ENCODE results near the gene PDE8A.

Gene PDE8A

DNA sequence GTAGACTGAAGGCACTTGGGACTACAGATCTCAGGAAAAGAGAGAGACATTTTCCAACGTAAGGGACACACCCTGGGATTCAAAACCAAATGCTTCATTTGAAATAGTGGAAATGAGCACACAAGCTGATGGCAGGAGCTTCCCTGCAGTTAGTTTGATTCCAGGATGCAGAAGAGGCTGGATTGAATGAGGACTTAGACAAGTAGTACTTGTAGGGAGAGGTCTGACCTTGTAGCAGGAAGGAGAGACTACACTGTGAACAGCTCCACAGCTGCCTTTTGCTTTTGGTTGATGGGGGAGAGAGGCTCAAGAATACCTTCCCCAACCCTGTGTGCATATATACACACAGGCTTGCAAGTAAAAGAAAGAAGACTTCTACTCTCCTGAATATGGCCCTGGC lies 51.5 kb downstream of the PDE8A start:
- Mint-ChIP-seq H3K36me3 (ENCODE audit: low read depth) (no peaks in the 10 kb centered on the region), H3K9me3 (no peaks in the 10 kb centered on the region), H3K4me3 (no peak overlapping the region), H3K27me3 (ENCODE audit: low read depth) (no peaks in the 10 kb centered on the region), H3K4me1 (ENCODE audit: low read depth) (peaks cover 26% of the 10 kb centered on the region), H3K27ac (no peak overlapping the region)

DNA sequence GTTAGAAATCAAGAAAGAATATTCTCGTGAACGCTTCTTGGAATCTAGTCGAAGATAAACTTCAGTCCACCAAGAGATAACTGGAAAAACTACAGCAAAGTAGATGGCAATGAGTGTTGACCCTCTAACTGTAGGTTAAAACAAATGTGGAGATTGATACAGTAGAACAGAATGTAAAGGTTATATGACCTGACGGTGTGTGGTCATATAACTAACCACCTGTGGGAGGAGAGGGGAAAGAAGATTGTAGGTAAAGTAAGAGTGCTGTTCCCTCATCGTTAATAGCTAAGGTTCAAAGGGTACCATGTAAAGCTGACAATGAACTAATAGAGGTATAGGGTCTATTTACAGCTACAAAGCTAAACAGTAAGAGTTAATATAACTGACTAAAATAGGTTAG lies 52.6 kb downstream of the PDE8A start:
- H3K9me3 Mint-ChIP-seq = no peaks in the 10 kb centered on the region
- H3K4me3 Mint-ChIP-seq = no peak overlapping the region
- H3K27ac Mint-ChIP-seq = no peak overlapping the region
- H3K36me3 Mint-ChIP-seq (ENCODE audit: low read depth) = no peaks in the 10 kb centered on the region
- H3K27me3 Mint-ChIP-seq (ENCODE audit: low read depth) = no peaks in the 10 kb centered on the region
- H3K4me1 Mint-ChIP-seq (ENCODE audit: low read depth) = peaks cover 25% of the 10 kb centered on the region

DNA sequence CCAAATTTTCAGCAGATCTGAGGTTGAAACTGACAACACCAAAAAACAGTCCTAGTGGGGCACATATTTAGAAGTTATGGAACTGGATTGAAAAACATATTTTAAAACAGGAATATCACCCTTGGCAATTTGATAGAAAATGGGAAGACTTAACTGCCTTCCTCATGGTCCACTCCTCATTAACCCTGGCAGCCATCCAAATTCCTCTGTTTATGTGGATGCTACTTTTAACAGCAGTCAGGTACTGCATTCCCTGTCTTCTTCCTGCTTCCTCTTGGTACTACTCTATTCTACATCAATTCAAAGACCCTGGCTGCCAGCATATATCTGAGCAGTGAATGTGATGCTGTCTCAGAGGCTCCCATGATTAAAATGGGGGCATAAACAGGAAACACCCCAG lies 54.3 kb downstream of the PDE8A start:
- Mint-ChIP-seq H3K4me1 (ENCODE audit: low read depth) (peaks cover 12% of the 10 kb centered on the region), H3K27ac (no peak overlapping the region), H3K4me3 (no peak overlapping the region), H3K27me3 (ENCODE audit: low read depth) (no peaks in the 10 kb centered on the region), H3K36me3 (ENCODE audit: low read depth) (no peaks in the 10 kb centered on the region), H3K9me3 (no peaks in the 10 kb centered on the region)

DNA sequence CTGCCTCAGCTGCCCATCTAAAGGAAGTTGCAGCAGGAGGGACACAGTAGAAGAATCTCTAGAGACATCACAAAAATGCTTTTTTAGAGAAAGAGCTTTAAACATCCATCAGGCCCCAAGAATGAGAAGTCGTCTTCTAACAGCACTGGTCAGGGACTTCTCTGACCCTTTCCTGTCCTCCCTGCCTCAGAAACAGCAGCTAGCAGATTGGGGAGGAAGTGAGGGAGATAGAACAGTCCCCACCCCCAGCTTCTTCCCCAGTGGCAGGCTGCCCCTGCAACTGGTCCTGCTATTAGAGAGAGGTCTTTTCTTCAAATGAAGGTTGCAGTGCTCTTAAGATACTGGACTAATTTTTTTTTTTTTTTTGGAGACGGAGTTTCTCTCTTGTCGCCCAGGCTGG lies 55.1 kb downstream of the PDE8A start:
- H3K27me3 Mint-ChIP-seq (ENCODE audit: low read depth) = no peaks in the 10 kb centered on the region
- no peaks in the 10 kb centered on the region for H3K36me3 Mint-ChIP-seq (ENCODE audit: low read depth)
- no peaks in the 10 kb centered on the region for H3K9me3 Mint-ChIP-seq
- peaks cover 8% of the 10 kb centered on the region for H3K4me1 Mint-ChIP-seq (ENCODE audit: low read depth)
- no peak overlapping the region for H3K4me3 Mint-ChIP-seq
- H3K27ac Mint-ChIP-seq = no peak overlapping the region

DNA sequence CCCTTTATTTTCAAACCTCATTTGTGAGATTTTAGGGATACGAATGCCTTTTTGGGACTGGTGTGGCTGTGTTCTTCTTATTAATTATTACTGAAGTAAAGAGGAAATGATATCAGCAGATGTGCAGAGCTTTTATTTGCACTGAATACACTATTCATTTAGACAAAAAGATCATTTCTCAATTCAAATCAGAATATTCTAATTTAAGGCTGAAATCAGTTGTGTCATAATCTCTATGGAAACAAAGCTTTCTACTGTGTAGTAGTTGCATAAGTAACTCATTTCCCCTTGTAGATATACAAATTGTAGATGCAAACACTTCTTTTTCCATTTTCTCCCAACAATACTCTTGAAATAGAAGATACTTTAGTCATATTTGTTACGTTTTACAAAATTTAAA lies 56.0 kb downstream of the PDE8A start:
- H3K4me1 Mint-ChIP-seq (ENCODE audit: low read depth) = peaks cover 4% of the 10 kb centered on the region
- no peak overlapping the region for H3K27ac Mint-ChIP-seq
- no peaks in the 10 kb centered on the region for H3K36me3 Mint-ChIP-seq (ENCODE audit: low read depth)
- H3K27me3 Mint-ChIP-seq (ENCODE audit: low read depth) = no peaks in the 10 kb centered on the region
- no peaks in the 10 kb centered on the region for H3K9me3 Mint-ChIP-seq
- no peak overlapping the region for H3K4me3 Mint-ChIP-seq

DNA sequence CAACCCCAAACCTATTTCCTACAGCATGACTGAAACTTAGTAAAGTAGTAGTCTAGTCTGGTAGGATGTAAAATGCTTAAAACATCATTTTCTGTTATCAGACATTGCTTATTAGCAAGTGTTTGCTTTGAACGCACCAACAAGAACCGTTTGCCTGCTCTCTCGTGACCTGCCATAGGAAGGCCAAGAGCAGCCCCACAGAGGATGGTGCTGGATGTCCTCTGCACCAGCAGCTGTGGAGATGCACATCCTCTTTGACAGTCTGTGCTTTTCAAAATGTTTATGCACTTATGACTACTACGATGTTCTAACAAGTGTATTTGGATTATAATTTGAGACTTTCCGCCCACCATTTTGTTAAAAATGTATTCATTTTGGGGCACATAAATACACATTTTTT lies 59.6 kb downstream of the PDE8A start:
- Mint-ChIP-seq H3K4me1 (ENCODE audit: low read depth) (peaks cover 8% of the 10 kb centered on the region), H3K27ac (no peak overlapping the region), H3K4me3 (no peak overlapping the region), H3K36me3 (ENCODE audit: low read depth) (no peaks in the 10 kb centered on the region), H3K27me3 (ENCODE audit: low read depth) (no peaks in the 10 kb centered on the region), H3K9me3 (no peaks in the 10 kb centered on the region)

DNA sequence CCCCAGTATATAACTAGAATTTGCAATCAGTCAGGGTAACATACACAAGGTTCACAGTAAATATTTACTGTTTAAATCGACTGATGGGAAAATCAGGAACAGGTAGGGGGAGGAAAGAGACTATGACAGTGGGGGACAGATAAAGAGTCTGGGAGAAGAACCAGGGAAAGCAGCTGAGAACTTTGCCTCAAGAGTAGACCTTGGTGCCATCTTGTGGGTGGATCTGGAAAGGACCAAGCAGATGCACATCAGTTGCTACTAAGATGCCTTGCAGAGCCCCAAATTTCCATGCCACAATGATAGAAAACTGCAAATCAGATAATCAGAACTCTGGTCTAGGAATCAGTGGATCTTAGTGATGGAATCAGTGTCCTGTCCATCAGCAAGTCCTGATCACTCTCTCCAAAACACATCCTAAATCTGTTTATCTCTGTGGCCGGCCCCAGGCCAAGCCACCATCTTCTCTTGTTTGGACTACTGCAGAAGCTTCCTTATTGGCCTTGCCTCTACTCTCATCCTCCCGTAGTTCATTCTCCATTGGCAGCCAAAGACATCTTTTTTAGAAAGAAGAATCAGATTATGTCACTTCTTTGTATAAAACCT lies 62.7 kb downstream of the PDE8A start:
- no peaks in the 10 kb centered on the region for H3K36me3 Mint-ChIP-seq (ENCODE audit: low read depth)
- H3K9me3 Mint-ChIP-seq = no peaks in the 10 kb centered on the region
- no peak overlapping the region for H3K27ac Mint-ChIP-seq
- H3K4me1 Mint-ChIP-seq (ENCODE audit: low read depth) = peaks cover 7% of the 10 kb centered on the region
- no peaks in the 10 kb centered on the region for H3K27me3 Mint-ChIP-seq (ENCODE audit: low read depth)
- H3K4me3 Mint-ChIP-seq = no peak overlapping the region

DNA sequence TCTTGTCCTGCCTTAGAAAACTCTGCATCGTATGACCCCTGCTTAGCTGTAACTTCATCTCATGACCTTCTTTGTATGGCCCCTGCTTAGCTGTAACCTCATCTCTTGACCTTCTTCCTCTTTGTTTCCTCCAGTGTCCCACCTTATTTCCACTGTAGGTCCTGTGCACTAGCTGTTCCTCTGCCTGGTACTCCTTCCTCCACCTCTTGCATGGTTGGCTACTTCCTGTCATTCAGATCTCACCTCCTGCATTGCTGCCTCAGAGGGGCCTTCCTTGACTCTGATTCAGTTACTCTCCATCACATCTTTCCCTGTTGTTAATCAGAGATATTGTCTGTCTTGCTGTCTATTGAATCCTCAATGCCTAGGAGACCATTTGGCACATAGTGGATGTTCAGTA lies 63.2 kb downstream of the PDE8A start:
- no peak overlapping the region for H3K4me3 Mint-ChIP-seq
- no peaks in the 10 kb centered on the region for H3K36me3 Mint-ChIP-seq (ENCODE audit: low read depth)
- peaks cover 7% of the 10 kb centered on the region for H3K4me1 Mint-ChIP-seq (ENCODE audit: low read depth)
- no peaks in the 10 kb centered on the region for H3K27me3 Mint-ChIP-seq (ENCODE audit: low read depth)
- H3K9me3 Mint-ChIP-seq = no peaks in the 10 kb centered on the region
- no peak overlapping the region for H3K27ac Mint-ChIP-seq

DNA sequence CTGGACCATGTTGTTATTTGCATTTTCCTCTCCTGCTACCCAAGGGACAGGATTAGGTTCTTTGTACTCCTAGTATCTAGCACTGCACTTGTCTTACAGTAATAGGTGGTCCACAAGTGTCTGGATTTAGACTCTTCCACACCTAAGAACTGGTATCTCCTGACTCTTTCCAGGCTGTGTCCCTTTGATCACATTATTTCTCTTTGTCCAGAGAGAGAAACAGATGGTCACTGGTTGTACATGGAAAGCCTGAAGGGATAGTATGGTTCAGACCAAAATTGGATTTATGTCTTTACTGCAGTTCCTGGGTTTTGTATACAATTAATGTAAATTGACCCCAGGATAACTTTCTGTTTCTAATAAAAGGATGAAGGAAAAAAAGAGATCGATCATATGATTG lies 64.0 kb downstream of the PDE8A start:
- Mint-ChIP-seq H3K4me3 (no peak overlapping the region), H3K9me3 (no peaks in the 10 kb centered on the region), H3K36me3 (ENCODE audit: low read depth) (no peaks in the 10 kb centered on the region), H3K27me3 (ENCODE audit: low read depth) (no peaks in the 10 kb centered on the region), H3K27ac (no peak overlapping the region), H3K4me1 (ENCODE audit: low read depth) (peaks cover 7% of the 10 kb centered on the region)

DNA sequence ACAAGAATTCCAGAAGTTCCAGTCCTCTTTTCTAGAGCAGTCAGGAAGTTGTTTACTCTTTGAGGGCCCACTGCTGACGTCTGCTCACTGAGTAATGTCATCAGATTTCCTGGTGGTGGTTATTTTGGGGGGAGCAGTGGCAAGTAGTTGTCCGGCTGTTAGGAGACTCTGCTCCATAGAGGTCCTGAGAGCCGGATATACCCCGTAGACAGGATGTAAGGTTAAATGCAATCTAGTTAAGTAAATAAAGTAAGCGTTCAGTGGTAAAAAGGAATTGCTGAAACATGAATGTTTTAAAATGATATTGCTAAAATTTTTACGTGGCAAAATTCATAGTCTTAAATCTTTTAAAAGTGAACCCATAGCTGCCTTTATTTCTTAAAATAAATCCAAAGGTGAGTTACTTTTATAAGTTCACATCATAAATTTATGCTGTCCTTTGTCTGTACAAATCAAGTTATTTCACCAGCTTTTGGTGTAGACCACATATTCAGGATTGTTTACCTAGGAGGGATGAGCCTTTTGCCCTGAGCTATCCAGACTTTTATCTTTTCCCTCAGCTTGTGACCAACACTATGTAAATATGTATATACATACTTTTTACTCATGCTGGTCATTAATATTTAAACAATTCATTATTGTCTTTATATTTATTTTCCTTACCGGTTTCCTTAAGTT lies 65.8 kb downstream of the PDE8A start:
- Mint-ChIP-seq H3K4me3 (no peak overlapping the region), H3K9me3 (no peaks in the 10 kb centered on the region), H3K27ac (no peak overlapping the region), H3K27me3 (ENCODE audit: low read depth) (no peaks in the 10 kb centered on the region), H3K4me1 (ENCODE audit: low read depth) (peaks cover 7% of the 10 kb centered on the region), H3K36me3 (ENCODE audit: low read depth) (no peaks in the 10 kb centered on the region)

DNA sequence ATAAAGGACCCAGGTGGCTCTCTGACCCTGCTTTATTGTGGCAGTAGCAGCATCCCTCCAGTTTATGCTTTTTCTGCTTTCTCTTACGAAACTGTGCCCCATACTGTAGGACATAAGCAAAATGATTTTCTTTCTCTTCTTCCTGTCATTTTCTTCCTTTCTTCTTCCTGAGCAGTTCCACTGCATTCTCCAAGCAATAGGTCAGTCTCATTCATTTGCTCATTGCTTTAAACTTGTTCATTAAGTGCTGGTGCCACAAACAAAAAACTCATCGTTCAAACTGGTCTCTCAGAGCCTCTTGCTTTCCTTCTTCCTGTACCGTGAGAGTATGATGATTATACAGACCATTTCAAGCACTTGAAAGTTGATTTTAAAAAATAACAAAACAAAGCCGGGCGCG lies 66.8 kb downstream of the PDE8A start:
- Mint-ChIP-seq H3K4me1 (ENCODE audit: low read depth) (peaks cover 7% of the 10 kb centered on the region), H3K27me3 (ENCODE audit: low read depth) (no peaks in the 10 kb centered on the region), H3K4me3 (no peak overlapping the region), H3K36me3 (ENCODE audit: low read depth) (no peaks in the 10 kb centered on the region), H3K27ac (no peak overlapping the region), H3K9me3 (no peaks in the 10 kb centered on the region)

DNA sequence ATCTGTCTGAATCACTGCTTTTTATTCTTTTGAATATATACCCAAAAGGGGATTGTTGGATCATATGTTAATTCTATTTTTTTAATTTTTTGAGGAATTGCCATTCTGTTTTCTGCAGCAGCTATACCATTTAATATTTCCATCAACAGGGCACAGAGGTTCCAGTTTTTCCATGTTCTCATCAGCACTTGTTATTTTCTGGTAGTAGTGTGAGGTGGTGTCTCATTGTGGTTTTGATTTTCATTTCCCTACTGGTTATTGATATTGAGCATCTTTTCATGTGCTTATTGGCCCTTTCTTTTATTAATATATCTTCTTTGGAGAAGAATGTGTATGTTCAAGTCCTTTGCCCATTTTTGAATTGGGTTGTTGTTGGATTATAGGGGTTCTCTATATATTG lies 68.1 kb downstream of the PDE8A start:
- Mint-ChIP-seq H3K27ac (no peak overlapping the region), H3K4me1 (ENCODE audit: low read depth) (peaks cover 6% of the 10 kb centered on the region), H3K9me3 (peaks cover 6% of the 10 kb centered on the region), H3K27me3 (ENCODE audit: low read depth) (no peaks in the 10 kb centered on the region), H3K4me3 (no peak overlapping the region), H3K36me3 (ENCODE audit: low read depth) (no peaks in the 10 kb centered on the region)

DNA sequence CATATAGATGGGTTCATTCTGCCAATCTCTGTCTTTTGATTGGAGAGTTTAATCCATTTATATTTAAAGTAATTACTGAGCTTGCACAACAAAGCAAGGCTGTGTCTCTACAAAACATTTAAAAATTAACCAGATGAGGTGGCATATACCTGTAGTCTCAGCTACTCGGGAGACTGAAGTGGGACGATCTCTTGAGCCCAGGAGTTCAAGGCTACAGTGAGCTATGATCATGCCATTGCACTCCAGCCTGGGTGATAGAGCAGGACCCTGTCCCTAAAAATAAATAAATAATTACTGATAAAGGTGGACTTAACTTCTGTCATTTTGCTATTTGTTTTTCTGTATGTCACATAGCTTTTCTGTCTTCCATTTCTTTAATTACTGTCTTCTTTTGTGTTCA lies 78.1 kb downstream of the PDE8A start:
- H3K27ac Mint-ChIP-seq = no peak overlapping the region
- no peak overlapping the region for H3K4me3 Mint-ChIP-seq
- H3K36me3 Mint-ChIP-seq (ENCODE audit: low read depth) = peaks cover 16% of the 10 kb centered on the region
- no peaks in the 10 kb centered on the region for H3K4me1 Mint-ChIP-seq (ENCODE audit: low read depth)
- peaks cover 37% of the 10 kb centered on the region for H3K9me3 Mint-ChIP-seq
- no peaks in the 10 kb centered on the region for H3K27me3 Mint-ChIP-seq (ENCODE audit: low read depth)

DNA sequence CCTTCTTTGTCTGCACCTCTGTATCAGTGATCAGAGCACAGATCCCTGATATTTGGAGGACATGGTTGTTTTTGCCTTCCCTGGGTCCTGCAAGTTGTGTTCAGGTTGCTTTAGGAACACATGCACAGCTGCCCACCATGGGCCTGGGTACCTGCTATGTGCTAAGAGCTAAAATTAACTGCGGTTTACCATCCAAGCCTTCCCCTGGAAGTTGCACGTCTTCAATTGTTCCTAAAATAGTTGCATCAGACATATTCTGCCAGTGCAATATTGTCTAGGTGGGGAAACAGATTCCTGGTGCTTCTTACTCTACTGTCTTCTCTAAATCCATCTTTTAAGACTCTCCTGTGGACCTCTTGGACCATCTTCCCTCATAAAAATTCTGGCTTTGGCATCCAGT lies 80.9 kb downstream of the PDE8A start:
- no peaks in the 10 kb centered on the region for H3K4me1 Mint-ChIP-seq (ENCODE audit: low read depth)

DNA sequence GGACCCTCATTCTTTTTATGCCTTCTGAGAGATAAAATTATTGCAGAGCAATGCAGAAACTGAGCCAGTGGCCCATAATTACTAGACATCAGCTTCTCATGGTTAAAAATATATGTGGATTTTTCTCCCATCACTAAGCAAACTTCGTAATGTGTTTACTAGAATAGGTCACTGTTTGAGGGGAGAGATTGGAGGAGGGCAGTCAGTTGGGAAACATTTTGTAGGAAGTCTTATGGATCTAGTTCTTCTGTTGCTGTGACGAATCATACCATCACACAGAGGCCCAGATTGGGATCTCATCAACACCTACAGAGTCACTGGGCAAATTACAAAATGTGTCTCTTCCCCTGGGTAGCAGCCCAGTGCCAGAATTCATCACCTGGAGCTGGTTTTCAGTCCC lies 81.4 kb downstream of the PDE8A start:
- Mint-ChIP-seq H3K27ac (no peak overlapping the region), H3K27me3 (ENCODE audit: low read depth) (no peaks in the 10 kb centered on the region), H3K4me3 (no peak overlapping the region), H3K4me1 (ENCODE audit: low read depth) (no peaks in the 10 kb centered on the region), H3K9me3 (peaks cover 25% of the 10 kb centered on the region), H3K36me3 (ENCODE audit: low read depth) (peaks cover 11% of the 10 kb centered on the region)

More for the DNA sequence above, 80.9 kb downstream of the PDE8A start:
- no peak overlapping the region for H3K27ac Mint-ChIP-seq
- H3K27me3 Mint-ChIP-seq (ENCODE audit: low read depth) = no peaks in the 10 kb centered on the region
- H3K4me3 Mint-ChIP-seq = no peak overlapping the region
- peaks cover 14% of the 10 kb centered on the region for H3K36me3 Mint-ChIP-seq (ENCODE audit: low read depth)
- H3K9me3 Mint-ChIP-seq = peaks cover 26% of the 10 kb centered on the region

Measured in T-helper 1 cell treated with Interleukin-12 subunit alpha and Interleukin-12 subunit beta and Interleukin-4 antibody, amounts not matched to agents 30 μg/mL and 1 μg/mL, for 36 hours (primary cell).